Activated naive CD4-positive, alpha-beta T cell treated with anti-CD3 and anti-CD28 coated beads, Interleukin-2, amount 50 U/mL, for 24 hours (primary cell): ENCODE results near the gene TTC33.

Source experiments
- H3K27ac Mint-ChIP-seq: one replicate; pipeline ENCODE4 v1.8.0; 2021; ENCODE audit warnings: mild to moderate bottlenecking, mixed read lengths
- H3K27me3 Mint-ChIP-seq: one replicate; pipeline ENCODE4 v1.8.0; 2021; ENCODE audit warnings: mixed read lengths
- H3K36me3 Mint-ChIP-seq: one replicate; pipeline ENCODE4 v1.8.0; 2021; ENCODE audit warnings: mixed read lengths
- H3K4me1 Mint-ChIP-seq: one replicate; pipeline ENCODE4 v1.8.0; 2021; ENCODE audit warnings: mixed read lengths
- H3K4me3 Mint-ChIP-seq: one replicate; pipeline ENCODE4 v1.8.0; 2021; ENCODE audit warnings: mild to moderate bottlenecking, mixed read lengths
- H3K9me3 Mint-ChIP-seq: one replicate; pipeline ENCODE4 v1.8.0; 2021; ENCODE audit warnings: mixed read lengths

The TTC33 gene

GRCh38 chr5:40631236-40631635, 124.5 kb downstream of the TTC33 start:
- no peak overlapping the region for H3K4me3 Mint-ChIP-seq
- H3K4me1 Mint-ChIP-seq, result peaks cover 27% of the 10 kb centered on the region
- no peaks in the 10 kb centered on the region for H3K27me3 Mint-ChIP-seq
- peaks cover 5% of the 10 kb centered on the region for H3K36me3 Mint-ChIP-seq
- H3K27ac Mint-ChIP-seq, result no peak overlapping the region
- peaks cover 6% of the 10 kb centered on the region for H3K9me3 Mint-ChIP-seq

- Mint-ChIP-seq H3K27me3 (no peaks in the 10 kb centered on the region), H3K4me1 (peaks cover 27% of the 10 kb centered on the region), H3K36me3 (peaks cover under 1% of the 10 kb centered on the region), H3K27ac (no peak overlapping the region), H3K9me3 (no peaks in the 10 kb centered on the region), H3K4me3 (no peak overlapping the region)
These were observed 125.6 kb downstream of the TTC33 start for GRCh38 chr5:40630126-40630525.

GRCh38 chr5:40628407-40628806, 127.4 kb downstream of the TTC33 start:
- Mint-ChIP-seq H3K9me3 (peaks cover 7% of the 10 kb centered on the region), H3K4me3 (no peak overlapping the region), H3K27me3 (no peaks in the 10 kb centered on the region), H3K36me3 (no peaks in the 10 kb centered on the region), H3K27ac (no peak overlapping the region), H3K4me1 (peaks cover 42% of the 10 kb centered on the region)

- H3K36me3 Mint-ChIP-seq, result no peaks in the 10 kb centered on the region
- H3K27me3 Mint-ChIP-seq, result no peaks in the 10 kb centered on the region
- H3K4me3 Mint-ChIP-seq, result no peak overlapping the region
- peaks cover 7% of the 10 kb centered on the region for H3K9me3 Mint-ChIP-seq
- peak overlapping the region; percentile 48 for H3K27ac Mint-ChIP-seq
- H3K4me1 Mint-ChIP-seq, result peaks cover 49% of the 10 kb centered on the region
These were observed 128.1 kb downstream of the TTC33 start for GRCh38 chr5:40627706-40628105.

- Mint-ChIP-seq H3K27ac (no peak overlapping the region), H3K4me1 (peaks cover 58% of the 10 kb centered on the region), H3K27me3 (no peaks in the 10 kb centered on the region), H3K36me3 (no peaks in the 10 kb centered on the region), H3K4me3 (no peak overlapping the region), H3K9me3 (peaks cover 7% of the 10 kb centered on the region)
These were observed 129.0 kb downstream of the TTC33 start for GRCh38 chr5:40626801-40627200.

- Mint-ChIP-seq H3K4me1 (peaks cover 57% of the 10 kb centered on the region), H3K4me3 (peak overlapping the region; percentile 52), H3K36me3 (no peaks in the 10 kb centered on the region), H3K27ac (peak overlapping the region; percentile 38), H3K27me3 (no peaks in the 10 kb centered on the region), H3K9me3 (peaks cover 7% of the 10 kb centered on the region)
These were observed 132.0 kb downstream of the TTC33 start for GRCh38 chr5:40623480-40624420.

GRCh38 chr5:40622463-40623252, 133.1 kb downstream of the TTC33 start:
- H3K27me3 Mint-ChIP-seq, result no peaks in the 10 kb centered on the region
- peaks cover 7% of the 10 kb centered on the region for H3K9me3 Mint-ChIP-seq
- H3K36me3 Mint-ChIP-seq, result no peaks in the 10 kb centered on the region
- no peak overlapping the region for H3K4me3 Mint-ChIP-seq
- H3K4me1 Mint-ChIP-seq, result peaks cover 48% of the 10 kb centered on the region
- H3K27ac Mint-ChIP-seq, result no peak overlapping the region

GRCh38 chr5:40619421-40619820, 136.3 kb downstream of the TTC33 start:
- Mint-ChIP-seq H3K27ac (no peak overlapping the region), H3K4me3 (no peak overlapping the region), H3K27me3 (no peaks in the 10 kb centered on the region), H3K9me3 (peaks cover 5% of the 10 kb centered on the region), H3K36me3 (no peaks in the 10 kb centered on the region), H3K4me1 (peaks cover 54% of the 10 kb centered on the region)

GRCh38 chr5:40618926-40619325, 136.8 kb downstream of the TTC33 start:
- H3K27me3 Mint-ChIP-seq, result no peaks in the 10 kb centered on the region
- no peaks in the 10 kb centered on the region for H3K36me3 Mint-ChIP-seq
- peaks cover under 1% of the 10 kb centered on the region for H3K9me3 Mint-ChIP-seq
- no peak overlapping the region for H3K27ac Mint-ChIP-seq
- H3K4me3 Mint-ChIP-seq, result no peak overlapping the region
- H3K4me1 Mint-ChIP-seq, result peaks cover 52% of the 10 kb centered on the region

GRCh38 chr5:40616781-40617180, 139.0 kb downstream of the TTC33 start:
- Mint-ChIP-seq H3K27me3 (no peaks in the 10 kb centered on the region), H3K36me3 (no peaks in the 10 kb centered on the region), H3K27ac (peak overlapping the region; percentile 18), H3K9me3 (no peaks in the 10 kb centered on the region), H3K4me3 (no peak overlapping the region), H3K4me1 (peaks cover 31% of the 10 kb centered on the region)

GRCh38 chr5:40615586-40616170, 140.1 kb downstream of the TTC33 start:
- H3K9me3 Mint-ChIP-seq, result peaks cover 4% of the 10 kb centered on the region
- H3K4me1 Mint-ChIP-seq, result peaks cover 27% of the 10 kb centered on the region
- peak overlapping the region; percentile 20 for H3K27ac Mint-ChIP-seq
- H3K36me3 Mint-ChIP-seq, result peaks cover 2% of the 10 kb centered on the region
- peak overlapping the region; percentile 12 for H3K4me3 Mint-ChIP-seq
- H3K27me3 Mint-ChIP-seq, result no peaks in the 10 kb centered on the region

- H3K27ac Mint-ChIP-seq, result peak overlapping the region; percentile 20
- peak overlapping the region; percentile 12 for H3K4me3 Mint-ChIP-seq
- peaks cover 4% of the 10 kb centered on the region for H3K9me3 Mint-ChIP-seq
- peaks cover 23% of the 10 kb centered on the region for H3K4me1 Mint-ChIP-seq
- no peaks in the 10 kb centered on the region for H3K27me3 Mint-ChIP-seq
- H3K36me3 Mint-ChIP-seq, result peaks cover 2% of the 10 kb centered on the region
These were observed 140.7 kb downstream of the TTC33 start for GRCh38 chr5:40614923-40615585.

- H3K4me3 Mint-ChIP-seq, result no peak overlapping the region
- H3K27ac Mint-ChIP-seq, result no peak overlapping the region
- no peaks in the 10 kb centered on the region for H3K27me3 Mint-ChIP-seq
- peaks cover 2% of the 10 kb centered on the region for H3K36me3 Mint-ChIP-seq
- peaks cover 23% of the 10 kb centered on the region for H3K4me1 Mint-ChIP-seq
- peaks cover 4% of the 10 kb centered on the region for H3K9me3 Mint-ChIP-seq
These were observed 141.3 kb downstream of the TTC33 start for GRCh38 chr5:40614466-40614865.

GRCh38 chr5:40607202-40607601, 148.6 kb downstream of the TTC33 start:
- Mint-ChIP-seq H3K4me1 (peaks cover 28% of the 10 kb centered on the region), H3K27me3 (no peaks in the 10 kb centered on the region), H3K9me3 (peaks cover 4% of the 10 kb centered on the region)

GRCh38 chr5:40606077-40606765, 149.5 kb downstream of the TTC33 start:
- H3K36me3 Mint-ChIP-seq, result peaks cover 2% of the 10 kb centered on the region
- H3K4me3 Mint-ChIP-seq, result peak overlapping the region; percentile 35
- peaks cover 4% of the 10 kb centered on the region for H3K9me3 Mint-ChIP-seq
- peaks cover 37% of the 10 kb centered on the region for H3K4me1 Mint-ChIP-seq
- H3K27ac Mint-ChIP-seq, result no peak overlapping the region
- no peaks in the 10 kb centered on the region for H3K27me3 Mint-ChIP-seq

More at GRCh38 chr5:40607202-40607601, 148.6 kb downstream of the TTC33 start:
- H3K4me3 Mint-ChIP-seq, result no peak overlapping the region
- no peak overlapping the region for H3K27ac Mint-ChIP-seq
- H3K36me3 Mint-ChIP-seq, result peaks cover 2% of the 10 kb centered on the region
